Motor neuron (in vitro differentiated cells): Measurements from ENCODE around the gene AGTRAP. TPM values are rescaled to one million over a fixed set of nuclear protein-coding genes. Genes with fewer than 3 reads are reported as not detected.

Source experiments
- ATAC-seq, 8 experiments: fragments of 200-7000 bp; cut with Tn5 transposase; replicated peaks in 6 of 8; 2 replicates each; pipeline ENCODE4 v1.8.0; 2021; ENCODE audit warnings: mild to moderate bottlenecking in 8 of 8, moderate library complexity in 8 of 8
- H3K27ac ChIP-seq, 2 donors: fragments of 250-450 bp; sonication (Bioruptor Pico); 2 replicates each; pipeline ENCODE4 v1.9.0; 2021; ENCODE audit warnings: antibody characterized with exemption in 2 of 2, mild to moderate bottlenecking in 2 of 2, moderate library complexity in 1 of 2
- H3K4me1 ChIP-seq, 2 donors: fragments of 250-450 bp; sonication (Bioruptor Pico); replicated peaks in 1 of 2; 2 replicates each; pipeline ENCODE4 v1.6.1; 2021; ENCODE audit warnings: antibody characterized with exemption in 2 of 2, mild to moderate bottlenecking in 2 of 2, moderate library complexity in 1 of 2
- H3K4me3 ChIP-seq, 5 donors: fragments of 250-450 bp; sonication (Bioruptor Pico); 2 replicates each; pipeline ENCODE4 v1.9.0; 2021; ENCODE audit warnings: antibody characterized with exemption in 5 of 5, mild to moderate bottlenecking in 5 of 5, moderate library complexity in 4 of 5
- WGBS, 10 experiments: fragments of 450-650 bp; shearing (Covaris generic); methylation state at CpG; one replicate each; pipeline ENCODE4 v1.0.0; 2022; 5-methylcytosine and 5-hydroxymethylcytosine counted together
- in situ Hi-C, 9 experiments: fragments of 400-800 bp; cut with MboI; loops; one replicate each; pipeline ENCODE4 v1.15.0; 2021; ENCODE audit warnings: low sequenced_read_pairs in 9 of 9, low pct_unique_long_range_greater_than_20kb in 2 of 9; ENCODE audit not compliant: unreplicated experiment in 9 of 9
- total RNA-seq, 8 experiments: library from RNA; unstranded; fragments of 300-600 nt; gene quantifications; 2 replicates each; pipeline versions ENCODE4 v1.2.3 to v1.2.4, GENCODE V29; 2022

AGTRAP gene
- total RNA-seq, 8 experiments from 2014 or later: 12.5 to 55.9 (median 32.3) TPM

DNA sequence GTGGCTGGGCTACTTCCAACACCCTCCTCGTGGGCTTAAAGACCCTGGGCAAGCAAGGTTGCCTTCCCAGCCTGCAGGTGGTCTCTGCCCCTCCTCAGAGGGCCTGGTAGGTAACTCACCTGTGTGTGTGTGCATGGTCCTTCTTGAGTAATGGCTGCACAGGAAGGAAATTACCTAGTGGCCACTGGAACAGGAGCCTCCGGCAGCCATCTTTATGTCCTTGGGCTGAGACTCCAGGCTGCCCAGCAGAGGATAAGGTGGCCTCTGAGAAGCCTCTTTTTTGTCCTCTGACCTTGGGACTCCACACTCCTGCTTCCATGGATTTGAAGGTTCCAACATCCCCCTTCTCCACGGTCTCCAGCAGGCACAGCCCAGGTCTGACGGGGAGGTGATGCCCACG, 24.4 kb upstream of the AGTRAP start:
- no peak for ATAC-seq
- peaks cover 24 to 31% of the 10 kb centered on the region in 2 donors for H3K4me1 ChIP-seq
- in situ Hi-C loops: loop anchor here in 2 of 9 experiments (10.0 kb wide), 2 partner anchors 47 to 57 kb away; partner anchors contain the start of genes FBXO2 (in 1 of the 2), FBXO44 (in 1 of the 2) and FBXO6 (in 1 of the 2)
- no peak overlapping the region for H3K4me3 ChIP-seq
- 40 to 100% (median 96%) methylated on average over 1 to 3 of the region's 5 CpGs; no CpG with 5 or more reads in 4 of the 10 experiments for WGBS, 10 experiments
- no peak overlapping the region for H3K27ac ChIP-seq

DNA sequence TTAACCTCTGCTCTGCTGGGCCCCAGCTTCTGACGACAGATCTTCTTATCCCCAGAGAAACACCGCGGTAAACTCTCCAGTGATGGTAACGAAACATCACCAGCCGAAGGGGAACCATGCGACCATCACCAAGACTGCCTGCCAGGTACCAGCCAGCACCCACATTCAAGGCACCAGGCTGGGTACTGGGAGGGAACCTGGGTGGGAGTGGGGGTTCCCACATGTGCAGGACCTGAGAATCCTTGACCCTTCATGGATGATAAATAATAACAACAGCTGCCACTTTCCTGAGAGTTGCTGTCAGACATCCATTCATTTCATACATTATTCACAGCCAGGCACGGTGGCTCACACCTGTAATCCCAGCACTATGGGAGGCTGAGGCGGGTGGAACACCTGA, 23.7 kb upstream of the AGTRAP start:
- in situ Hi-C loops: loop anchor here in 2 of 9 experiments (10.0 kb wide), 2 partner anchors 47 to 57 kb away; partner anchors contain the start of genes FBXO2 (in 1 of the 2), FBXO44 (in 1 of the 2) and FBXO6 (in 1 of the 2)
- no peak overlapping the region for H3K27ac ChIP-seq
- H3K4me3 ChIP-seq: no peak overlapping the region
- ATAC-seq: no peak
- 0 to 100% (median 100%) methylated on average over 1 to 6 of the region's 8 CpGs; no CpG with 5 or more reads in 4 of the 10 experiments for WGBS, 10 experiments
- H3K4me1 ChIP-seq: peaks cover 16 to 24% of the 10 kb centered on the region in 2 donors

GRCh38 chr1:11713095-11713494, 22.8 kb upstream of the AGTRAP start:
- ATAC-seq: no peak
- in situ Hi-C loops: loop anchor here in 2 of 9 experiments (10.0 kb wide), 2 partner anchors 48 to 58 kb away; partner anchors contain the start of genes FBXO2 (in 1 of the 2), FBXO44 (in 1 of the 2) and FBXO6 (in 1 of the 2)
- no peak overlapping the region for H3K4me3 ChIP-seq
- WGBS, 10 experiments: 33 to 100% (median 86%) methylated on average over 1 to 10 of the region's 11 CpGs; no CpG with 5 or more reads in 1 of the 10 experiments
- peaks cover 8 to 16% of the 10 kb centered on the region in 2 donors for H3K4me1 ChIP-seq
- H3K27ac ChIP-seq: no peak overlapping the region

DNA sequence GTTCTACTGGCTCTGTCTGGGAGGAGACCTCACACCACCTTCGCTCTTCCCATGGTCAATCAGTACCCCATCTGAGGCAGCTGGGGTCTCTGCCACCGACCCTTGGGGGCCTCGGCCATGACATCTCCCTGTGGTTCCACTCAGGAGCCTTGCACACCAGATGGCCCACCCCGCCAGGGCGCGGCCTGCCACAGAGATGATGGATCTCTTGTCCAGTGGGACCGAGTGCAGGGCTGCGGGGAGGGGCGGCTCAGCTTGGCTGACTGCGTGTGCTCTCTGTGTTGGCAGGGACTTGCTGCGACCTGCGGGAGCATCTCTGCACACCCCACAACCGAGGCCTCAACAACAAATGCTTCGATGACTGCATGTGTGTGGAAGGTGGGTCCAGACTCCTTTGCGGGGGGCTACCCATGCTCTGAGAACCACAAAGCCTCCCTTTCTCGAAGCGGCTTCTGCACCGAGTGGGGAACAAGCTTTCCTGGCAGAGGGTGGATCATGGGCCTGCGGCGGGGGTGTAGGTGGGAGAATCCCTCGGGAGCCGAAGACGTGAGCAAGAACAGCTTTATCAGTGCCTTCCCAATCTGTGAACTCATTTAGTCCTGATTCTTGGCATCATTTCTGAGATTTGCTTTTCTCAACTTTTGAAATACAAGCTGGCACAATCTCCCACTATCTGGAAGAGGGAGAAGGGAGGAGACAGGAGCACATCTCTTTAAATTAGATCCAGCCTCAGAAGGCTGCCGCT, 20.9 kb upstream of the AGTRAP start:
- peaks cover 15 to 21% of the 10 kb centered on the region in 2 donors for H3K4me1 ChIP-seq
- ATAC-seq: peak in 5 of 8 experiments; percentile 25 to 89 (median 79)
- H3K4me3 ChIP-seq: no peak overlapping the region
- in situ Hi-C loops: loop anchor here in 2 of 9 experiments (10.0 kb wide), 2 partner anchors 50 to 60 kb away; partner anchors contain the start of genes FBXO2 (in 1 of the 2), FBXO44 (in 1 of the 2) and FBXO6 (in 1 of the 2)
- 20 to 100% (median 74%) methylated on average over 1 to 19 of the region's 24 CpGs; no CpG with 5 or more reads in 4 of the 10 experiments for WGBS, 10 experiments
- H3K27ac ChIP-seq: peak overlapping the region; percentile 28 to 48

DNA sequence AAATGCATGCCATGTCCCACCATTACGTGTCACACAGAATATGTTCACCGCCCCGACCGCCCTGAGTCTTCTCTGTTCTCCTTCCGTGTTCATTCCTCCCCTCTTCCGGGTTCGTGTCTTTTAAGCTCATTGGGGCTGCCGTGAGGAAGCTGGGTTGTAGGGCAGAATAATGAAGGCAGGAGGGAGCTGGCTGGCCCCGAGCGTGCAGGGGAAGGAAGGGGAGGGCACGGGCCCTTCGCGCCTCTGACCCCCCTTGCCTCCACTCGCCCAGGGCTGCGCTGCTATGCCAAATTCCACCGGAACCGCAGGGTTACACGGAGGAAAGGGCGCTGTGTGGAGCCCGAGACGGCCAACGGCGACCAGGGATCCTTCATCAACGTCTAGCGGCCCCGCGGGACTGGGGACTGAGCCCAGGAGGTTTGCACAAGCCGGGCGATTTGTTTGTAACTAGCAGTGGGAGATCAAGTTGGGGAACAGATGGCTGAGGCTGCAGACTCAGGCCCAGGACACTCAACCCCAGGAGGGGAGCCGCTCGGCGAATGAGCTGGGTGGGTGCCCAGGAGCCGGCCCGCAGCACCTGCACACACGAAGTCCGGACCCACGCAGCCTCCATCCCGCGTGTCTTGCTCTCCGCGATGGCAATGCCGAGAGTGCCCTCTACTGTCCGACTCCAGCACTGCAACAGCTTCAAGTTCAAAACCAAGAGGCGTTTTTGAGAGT, 16.5 kb upstream of the AGTRAP start:
- 0 to 47% (median 26%) methylated on average over 1 to 36 of the region's 44 CpGs for WGBS, 10 experiments
- ATAC-seq: peak; percentile 67 to 84 (median 78)
- peak overlapping the region; percentile 17 for H3K27ac ChIP-seq
- H3K4me3 ChIP-seq: no peak overlapping the region
- in situ Hi-C loops: loop anchor here in 3 of 9 experiments (10.0 kb wide), 2 partner anchors 55 to 65 kb away; partner anchors contain the start of genes FBXO6 (in 2 of the 3), FBXO2 (in 1 of the 3) and FBXO44 (in 1 of the 3)
- H3K4me1 ChIP-seq: peaks cover 15 to 19% of the 10 kb centered on the region in 2 donors

DNA sequence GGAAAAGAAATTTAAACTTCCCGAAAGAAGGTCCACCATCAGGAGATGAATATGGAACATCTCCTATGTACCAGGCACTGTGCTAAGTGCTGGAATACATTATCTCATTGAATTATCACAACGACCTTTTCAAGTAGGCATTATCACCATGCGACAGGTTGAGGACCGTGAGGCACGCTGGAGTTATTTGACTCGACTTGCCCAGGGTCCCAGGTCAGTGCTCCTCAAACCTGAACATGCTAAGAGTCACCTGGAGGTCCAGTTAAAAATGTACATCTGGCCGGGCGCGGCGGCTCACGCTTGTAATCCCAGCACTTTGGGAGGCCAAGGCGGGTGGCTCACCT, 15.9 kb upstream of the AGTRAP start:
- Histone ChIP-seq H3K4me1 (peaks cover 10 to 14% of the 10 kb centered on the region in 2 donors), H3K4me3 (no peak overlapping the region), H3K27ac (no peak overlapping the region)
- in situ Hi-C loops: loop anchor here in 1 of 9 experiments (10.0 kb wide), 1 partner anchor 55 kb away; the partner anchor contains the start of gene FBXO6
- peak in 1 of 8 experiments; percentile 8 for ATAC-seq
- WGBS, 10 experiments: 0 to 93% (median 81%) methylated on average over 1 to 12 of the region's 12 CpGs; no CpG with 5 or more reads in 1 of the 10 experiments

- no peak overlapping the region for H3K4me3 ChIP-seq
- ATAC-seq: no peak
- peaks cover 7 to 9% of the 10 kb centered on the region in 2 donors for H3K4me1 ChIP-seq
- in situ Hi-C loops: loop anchor here in 1 of 9 experiments (10.0 kb wide), 1 partner anchor 56 kb away; the partner anchor contains the start of gene FBXO6
- H3K27ac ChIP-seq: no peak overlapping the region
- 0 to 100% (median 0%) methylated on average over 1 to 3 of the region's 4 CpGs; no CpG with 5 or more reads in 3 of the 10 experiments for WGBS, 10 experiments
Observed at GRCh38 chr1:11720525-11720924, 15.4 kb upstream of the AGTRAP start.

DNA sequence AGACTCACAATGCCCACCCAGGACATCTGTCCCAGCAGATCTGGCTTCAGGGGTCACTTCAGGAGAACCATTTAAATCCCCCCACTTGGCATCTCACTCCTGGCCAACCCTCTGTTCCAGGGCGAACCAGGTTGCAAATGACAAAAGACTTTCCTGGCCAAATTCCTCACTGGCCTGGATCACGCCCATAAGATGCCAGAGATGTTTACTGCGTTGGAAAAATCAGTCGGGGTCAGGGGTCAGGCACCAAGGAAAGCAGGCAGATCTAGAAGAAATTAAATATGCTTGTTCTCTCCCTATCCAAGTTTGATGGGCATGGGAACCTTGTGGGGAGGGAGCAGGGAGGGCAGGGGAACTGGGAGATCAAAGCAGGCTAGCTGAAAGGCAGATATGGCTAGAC, 14.6 kb upstream of the AGTRAP start:
- in situ Hi-C loops: loop anchor here in 1 of 9 experiments (10.0 kb wide), 1 partner anchor 57 kb away; the partner anchor contains the start of gene FBXO6
- WGBS, 10 experiments: 31 to 100% (median 90%) methylated on average over 1 to 4 of the region's 4 CpGs; no CpG with 5 or more reads in 4 of the 10 experiments
- no peak overlapping the region for H3K4me3 ChIP-seq
- no peak for ATAC-seq
- no peak overlapping the region for H3K27ac ChIP-seq
- peaks cover 5 to 7% of the 10 kb centered on the region in 2 donors for H3K4me1 ChIP-seq

DNA sequence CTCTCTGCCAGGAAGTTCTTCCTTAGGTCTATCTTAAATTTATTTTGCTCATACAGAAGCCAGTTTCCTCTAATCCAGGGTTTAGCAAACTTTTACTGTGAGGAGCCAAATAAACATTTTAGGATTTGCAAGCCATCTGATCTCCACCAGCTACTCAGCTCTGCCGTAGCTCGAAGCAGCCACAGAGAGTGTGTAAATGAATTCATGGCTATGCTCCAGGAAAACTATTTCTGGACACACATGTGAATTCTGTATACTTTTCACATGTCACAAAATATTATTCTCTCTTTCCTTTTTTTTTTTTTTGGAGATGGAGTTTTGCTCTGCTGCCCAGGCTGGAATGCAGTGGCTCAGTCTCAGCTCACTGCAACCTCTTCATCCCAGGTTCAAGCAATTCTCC, 13.4 kb upstream of the AGTRAP start:
- WGBS, 10 experiments: 0 to 100% (median 97%) methylated on average over 1 to 2 of the region's 2 CpGs; no CpG with 5 or more reads in 2 of the 10 experiments
- ATAC-seq: peak in 3 of 8 experiments; percentile 48 to 68 (median 54)

DNA sequence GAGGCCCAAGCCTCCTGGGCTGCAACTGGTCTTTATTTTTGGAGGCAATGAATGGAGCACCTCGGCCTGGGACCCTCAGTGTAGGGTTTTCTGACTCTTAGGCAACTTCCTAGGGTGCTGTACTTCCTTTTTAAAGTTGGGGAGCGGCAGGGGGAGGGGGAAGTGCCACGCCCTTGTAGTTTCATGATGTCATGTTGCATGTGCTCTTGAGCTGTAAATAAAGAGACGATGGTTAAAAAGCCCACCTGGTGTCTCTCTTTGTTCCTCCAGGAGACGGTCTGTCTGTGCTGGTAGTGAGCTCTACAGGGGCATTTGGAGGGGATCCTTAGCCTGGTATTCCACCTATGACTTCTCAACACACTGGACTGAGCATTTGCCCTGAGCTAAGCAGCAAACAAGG, 10.3 kb upstream of the AGTRAP start:
- 20 to 80% (median 62%) methylated on average over 1 to 5 of the region's 5 CpGs; no CpG with 5 or more reads in 2 of the 10 experiments for WGBS, 10 experiments
- Histone ChIP-seq H3K4me1 (no peaks in the 10 kb centered on the region), H3K27ac (no peak overlapping the region), H3K4me3 (no peak overlapping the region)
- peak in 1 of 8 experiments; percentile 14 for ATAC-seq
- in situ Hi-C loops: loop anchor here in 1 of 9 experiments (10.0 kb wide), 1 partner anchor 61 kb away; the partner anchor contains the start of gene FBXO6

More for the DNA sequence above, 13.4 kb upstream of the AGTRAP start:
- H3K4me3 ChIP-seq: no peak overlapping the region
- H3K27ac ChIP-seq: no peak overlapping the region
- in situ Hi-C loops: loop anchor here in 1 of 9 experiments (10.0 kb wide), 1 partner anchor 58 kb away; the partner anchor contains the start of gene FBXO6
- H3K4me1 ChIP-seq: peaks cover 5 to 7% of the 10 kb centered on the region in 2 donors

DNA sequence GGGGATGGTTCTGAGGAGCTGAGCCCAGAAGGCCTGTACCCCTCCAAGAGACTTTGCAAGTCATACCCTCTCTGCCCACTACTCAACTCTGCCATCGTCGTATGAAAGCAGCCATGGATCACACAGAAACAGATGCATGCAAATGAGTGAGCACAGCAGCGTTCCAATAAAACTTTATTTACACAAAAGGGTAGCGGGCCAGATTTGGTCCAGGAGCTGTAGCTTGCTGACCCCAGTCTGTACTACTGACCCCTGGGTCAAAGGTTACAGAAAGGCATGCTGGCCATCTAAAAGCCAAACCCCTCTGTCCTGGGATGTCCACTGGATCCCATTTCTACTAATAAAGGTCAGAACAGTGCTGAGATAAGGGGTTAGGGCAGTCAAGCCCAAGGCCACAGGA, 8.8 kb upstream of the AGTRAP start:
- no peak for ATAC-seq
- Histone ChIP-seq H3K4me3 (no peak overlapping the region), H3K27ac (no peak overlapping the region), H3K4me1 (peaks cover 9% of the 10 kb centered on the region in 2 donors)
- in situ Hi-C loops: loop anchor here in 1 of 9 experiments (10.0 kb wide), 1 partner anchor 62 kb away; the partner anchor contains the start of gene FBXO6
- whole genome bisulfite sequencing, 10 experiments: 81 to 92% (median 87%) methylated on average over 3 to 4 of the region's 4 CpGs; no CpG with 5 or more reads in 6 of the 10 experiments
